Naive thymus-derived CD4-positive, alpha-beta T cell (primary cell): ENCODE measurements around the gene ETV3. TPM values are rescaled to one million over a fixed set of nuclear protein-coding genes. Genes with fewer than 3 reads are reported as not detected.

Source experiments
- ATAC-seq: fragments of 150-1000 bp; cut with Tn5 transposase; 2 replicates; pipeline ENCODE4 v1.10.0; 2021; ENCODE audit warnings: mild to moderate bottlenecking, moderate library complexity
- CTCF ChIA-PET: fragments of 350-600 bp; sonication (Branson Sonifier 250); formaldehyde crosslinking; loops from one replicate; lab custom pipeline; 2021; ENCODE audit warnings: antibody characterized with exemption; lab: Charles Lee
- POLR2A ChIA-PET: fragments of 350-600 bp; sonication (Branson Sonifier 250); formaldehyde crosslinking; loops from one replicate; lab custom pipeline; 2021; ENCODE audit warnings: antibody characterized with exemption, inconsistent platforms; lab: Charles Lee
- DNase-seq, 9 donors: peaks; one replicate each; pipeline versions ENCODE4 v3.0.0 to v3.0.0-alpha.2; 2020 to 2022; ENCODE audit warnings: mixed read lengths in 1 of 9
- H3K27ac ChIP-seq: one replicate; pipeline ENCODE4 v1.7.0; 2013; ENCODE audit warnings: mild to moderate bottlenecking, low read depth, low read length, moderate library complexity
- H3K27me3 ChIP-seq, 2 donors: one replicate each; pipeline ENCODE4 v1.7.0; 2013; ENCODE audit warnings: low read length in 2 of 2, mild to moderate bottlenecking in 2 of 2, moderate library complexity in 2 of 2; ENCODE audit not compliant: control insufficient read depth in 2 of 2, insufficient read depth in 2 of 2
- H3K36me3 ChIP-seq, 3 experiments: 1 replicate in 2 of 3; 2 replicates in 1 of 3; pipeline ENCODE4 v1.7.0; 2013; ENCODE audit warnings: low read length in 3 of 3, mild to moderate bottlenecking in 3 of 3, moderate library complexity in 1 of 3; ENCODE audit not compliant: insufficient read depth in 3 of 3, control insufficient read depth in 2 of 3
- H3K4me1 ChIP-seq, 2 donors: one replicate each; pipeline ENCODE4 v1.7.0; 2013; ENCODE audit warnings: low read length in 2 of 2, mild to moderate bottlenecking in 2 of 2, moderate library complexity in 1 of 2; ENCODE audit not compliant: control insufficient read depth in 2 of 2, insufficient read depth in 2 of 2
- H3K4me3 ChIP-seq: 2 replicates; pipeline ENCODE4 v1.7.0; 2013; ENCODE audit warnings: mild to moderate bottlenecking, low read length
- H3K9me3 ChIP-seq, 3 experiments: 1 replicate in 2 of 3; 2 replicates in 1 of 3; pipeline ENCODE4 v1.7.0; 2013; ENCODE audit warnings: low read length in 3 of 3; ENCODE audit not compliant: control insufficient read depth in 2 of 3
- H3K27ac Mint-ChIP-seq, 9 donors: one replicate each; pipeline ENCODE4 v1.8.0; 2020 to 2022; ENCODE audit warnings: mixed read lengths in 9 of 9, mild to moderate bottlenecking in 8 of 9, moderate library complexity in 5 of 9, inconsistent platforms in 2 of 9
- H3K27me3 Mint-ChIP-seq, 5 donors: one replicate each; pipeline ENCODE4 v1.8.0; 2021 to 2022; ENCODE audit warnings: mixed read lengths in 5 of 5, mild to moderate bottlenecking in 1 of 5
- H3K36me3 Mint-ChIP-seq, 5 donors: one replicate each; pipeline ENCODE4 v1.8.0; 2020 to 2022; ENCODE audit warnings: mixed read lengths in 5 of 5, mild to moderate bottlenecking in 3 of 5, inconsistent platforms in 1 of 5
- H3K4me1 Mint-ChIP-seq, 7 donors: one replicate each; pipeline ENCODE4 v1.8.0; 2020 to 2022; ENCODE audit warnings: mixed read lengths in 7 of 7, mild to moderate bottlenecking in 3 of 7, inconsistent platforms in 1 of 7
- H3K4me3 Mint-ChIP-seq, 10 donors: one replicate each; pipeline ENCODE4 v1.8.0; 2020 to 2022; ENCODE audit warnings: mild to moderate bottlenecking in 10 of 10, mixed read lengths in 10 of 10, moderate library complexity in 6 of 10, inconsistent platforms in 2 of 10
- H3K9me3 Mint-ChIP-seq, 11 donors: one replicate each; pipeline ENCODE4 v1.8.0; 2020 to 2022; ENCODE audit warnings: mixed read lengths in 11 of 11, mild to moderate bottlenecking in 4 of 11, inconsistent platforms in 1 of 11, moderate library complexity in 1 of 11
- intact Hi-C, 2 donors: fragments of 100-400 bp; cut with micrococcal nuclease; formaldehyde crosslinking; loops; one replicate each; pipeline ENCODE4 v1.15.1; 2023
- polyA plus RNA-seq, 2 donors: library from polyadenylated mRNA; unstranded; fragments of 300-500 nt; fragmentation: Illumina TruSeq; gene quantifications; one replicate each; pipeline ENCODE4 v1.2.3, GENCODE V29; 2021
- total RNA-seq, 6 experiments: library from RNA in 5 of 6; stranded (reverse) in 5 of 6; gene quantifications; 1 replicate in 5 of 6; 2 replicates in 1 of 6; pipeline ENCODE4 v1.2.3 and lab custom pipeline; 2021 to 2026

Gene ETV3
- total and polyA plus RNA-seq, 7 experiments from 2014 or later = 4.5 to 72.4 (median 32.1) TPM

DNA sequence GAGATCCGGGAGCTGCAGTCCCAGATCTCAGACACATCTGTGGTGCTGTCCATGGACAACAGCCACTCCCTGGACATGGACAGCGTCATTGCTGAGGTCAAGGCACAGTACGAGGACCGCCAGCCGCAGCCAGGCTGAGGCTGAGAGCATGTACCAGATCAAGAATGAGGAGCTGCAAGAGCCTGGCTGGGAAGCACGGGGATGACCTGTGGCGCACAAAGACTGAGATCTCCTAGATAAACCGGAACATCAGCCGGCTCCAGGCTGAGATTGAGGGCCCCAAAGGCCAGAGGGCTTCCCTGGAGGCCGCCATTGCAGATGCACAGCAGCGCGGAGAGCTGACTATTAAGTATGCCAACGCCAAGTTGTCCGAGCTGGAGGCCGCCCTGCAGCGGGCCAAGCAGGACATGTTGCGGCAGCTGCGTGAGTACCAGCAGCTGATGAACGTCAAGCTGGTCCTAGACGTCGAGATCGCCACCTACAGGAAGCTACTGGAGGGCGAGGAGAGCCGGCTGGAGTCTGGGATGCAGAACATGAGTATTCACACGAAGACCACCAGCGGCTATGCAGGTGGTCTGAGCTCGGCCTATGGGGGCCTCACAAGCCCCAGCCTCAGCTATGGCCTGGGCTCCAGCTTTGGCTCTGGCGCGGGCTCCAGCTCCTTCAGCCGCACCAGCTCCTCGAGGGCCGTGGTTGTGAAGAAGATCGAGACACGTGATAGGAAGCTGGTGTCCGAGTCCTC, 64.1 kb downstream of the ETV3 start:
- no peak overlapping the region for H3K27ac ChIP-seq
- H3K4me1 Mint-ChIP-seq = peaks cover 0 to 11% (median 5%) of the 10 kb centered on the region in 7 donors
- H3K9me3 Mint-ChIP-seq = peaks cover 0 to 3% (median 0%) of the 10 kb centered on the region in 11 donors
- H3K36me3 Mint-ChIP-seq = no peaks in the 10 kb centered on the region
- no peak for ATAC-seq
- POLR2A ChIA-PET = no interaction called here
- peak in 5 of 9 donors; percentile 7 to 22 (median 18) for DNase-seq
- intact Hi-C loops = loop anchor here in 1 of 2 donors (2.0 kb wide), 1 partner anchor 163 kb away; no protein-coding TSS in a partner anchor
- H3K4me1 ChIP-seq = no peaks in the 10 kb centered on the region
- H3K4me3 Mint-ChIP-seq = peak overlapping the region in 3 of 10 donors; percentile 9 to 20 (median 19)
- peaks cover 0 to 3% of the 10 kb centered on the region in 2 donors for H3K27me3 ChIP-seq
- H3K36me3 ChIP-seq = no peaks in the 10 kb centered on the region
- H3K9me3 ChIP-seq = no peaks in the 10 kb centered on the region
- CTCF ChIA-PET = interaction anchor here (0.6 to 2.4 kb wide), 5 partner anchors 16 to 163 kb away, joined by 3 to 8 read pairs (median 3); no protein-coding TSS in a partner anchor
- H3K4me3 ChIP-seq = no peak overlapping the region
- no peak overlapping the region for H3K27ac Mint-ChIP-seq
- peaks cover 20 to 44% (median 23%) of the 10 kb centered on the region in 5 donors for H3K27me3 Mint-ChIP-seq

Other genes starting within 250 kb of the ETV3 start
- under 1 TPM; 0.19 to 0.88 (median 0.30) TPM for gene PEAR1, start 244.7 kb downstream of the ETV3 start, total RNA-seq
- gene PEAR1, start 244.7 kb downstream of the ETV3 start, polyA plus RNA-seq = 1 to 10 TPM in 1 of 2 donors, under 1 TPM in 1; 0.82 to 1.2 TPM
- not detected for gene LRRC71, start 217.8 kb downstream of the ETV3 start, total RNA-seq
- not detected for gene LRRC71, start 217.8 kb downstream of the ETV3 start, polyA plus RNA-seq
- 10 to 100 TPM; 25.8 to 54.9 (median 38.8) TPM for gene ARHGEF11, start 92.7 kb downstream of the ETV3 start, total RNA-seq
- gene ARHGEF11, start 92.7 kb downstream of the ETV3 start, polyA plus RNA-seq = 10 to 100 TPM; 30.4 to 32.1 TPM
- not detected for gene ETV3L, start 38.6 kb downstream of the ETV3 start, total RNA-seq
- gene ETV3L, start 38.6 kb downstream of the ETV3 start, polyA plus RNA-seq = not detected